B cell (primary cell): ENCODE measurements around the gene DEFB110.

Experiments used
- EZH2 ChIP-seq: IDR thresholded peaks from 2 replicates; pipeline ENCODE4 v1.6.1; 2012; ENCODE audit warnings: borderline replicate concordance, low read depth, mild to moderate bottlenecking, moderate library complexity, low read length; ENCODE audit not compliant: insufficient read depth, poor library complexity, severe bottlenecking
- TF ChIP-seq, protein P1 (sequence below): fragments of 200-600 bp; IDR thresholded peaks from one replicate; pipeline ENCODE4 v1.8.0; 2022; ENCODE audit warnings: antibody characterized with exemption, mild to moderate bottlenecking

DNA sequence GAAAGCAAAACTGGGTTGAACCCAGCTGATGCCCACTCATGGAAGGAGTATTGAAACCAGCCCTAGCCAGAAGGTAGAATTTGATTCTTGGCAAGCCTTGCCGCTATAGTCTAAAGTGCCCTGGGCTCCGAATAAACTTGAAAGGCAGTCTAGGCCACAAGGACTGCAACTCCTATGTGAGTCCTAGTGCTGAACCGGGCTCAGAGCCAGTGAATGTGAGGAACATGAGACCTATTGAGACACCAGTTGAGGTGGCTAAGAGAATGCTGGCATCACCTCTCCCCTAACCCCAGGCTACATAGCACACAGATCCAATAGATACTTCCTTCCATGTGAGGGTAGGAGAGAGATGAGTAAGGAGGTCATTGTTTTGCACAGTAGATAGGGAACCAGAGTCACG lies 3.5 kb upstream of the DEFB110 start:
- TF ChIP-seq, protein P1, sequence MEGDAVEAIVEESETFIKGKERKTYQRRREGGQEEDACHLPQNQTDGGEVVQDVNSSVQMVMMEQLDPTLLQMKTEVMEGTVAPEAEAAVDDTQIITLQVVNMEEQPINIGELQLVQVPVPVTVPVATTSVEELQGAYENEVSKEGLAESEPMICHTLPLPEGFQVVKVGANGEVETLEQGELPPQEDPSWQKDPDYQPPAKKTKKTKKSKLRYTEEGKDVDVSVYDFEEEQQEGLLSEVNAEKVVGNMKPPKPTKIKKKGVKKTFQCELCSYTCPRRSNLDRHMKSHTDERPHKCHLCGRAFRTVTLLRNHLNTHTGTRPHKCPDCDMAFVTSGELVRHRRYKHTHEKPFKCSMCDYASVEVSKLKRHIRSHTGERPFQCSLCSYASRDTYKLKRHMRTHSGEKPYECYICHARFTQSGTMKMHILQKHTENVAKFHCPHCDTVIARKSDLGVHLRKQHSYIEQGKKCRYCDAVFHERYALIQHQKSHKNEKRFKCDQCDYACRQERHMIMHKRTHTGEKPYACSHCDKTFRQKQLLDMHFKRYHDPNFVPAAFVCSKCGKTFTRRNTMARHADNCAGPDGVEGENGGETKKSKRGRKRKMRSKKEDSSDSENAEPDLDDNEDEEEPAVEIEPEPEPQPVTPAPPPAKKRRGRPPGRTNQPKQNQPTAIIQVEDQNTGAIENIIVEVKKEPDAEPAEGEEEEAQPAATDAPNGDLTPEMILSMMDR, result no peak
- no peak for TF ChIP-seq EZH2
